IMR-90 (cell line): ENCODE results near the gene USP25. TPM values are rescaled to one million over a fixed set of nuclear protein-coding genes. Genes with fewer than 3 reads are reported as not detected.

ENCODE experiments used
- ATAC-seq: fragments of 200-7000 bp; cut with Tn5 transposase; 2 replicates; pipeline ENCODE4 v1.9.1; 2020; ENCODE audit warnings: low read depth, mild to moderate bottlenecking, moderate library complexity
- BruUV-seq: library from RNA; stranded (reverse); fragments of 400-500 nt; replicated peaks from 2 replicates; lab custom pipeline; 2021; lab: Mats Ljungman, UMichigan
- CTCF ChIA-PET: fragments of 300-600 bp; formaldehyde crosslinking; extraction: SDS; loops from one replicate; lab custom pipeline; 2021; ENCODE audit warnings: antibody characterized with exemption; lab: Yijun Ruan, JAX
- POLR2A ChIA-PET: fragments of 300-600 bp; sonication (Branson Sonifier 250); formaldehyde crosslinking; loops from one replicate; lab custom pipeline; 2022; ENCODE audit warnings: antibody characterized with exemption; ENCODE audit not compliant: unreplicated experiment; lab: Charles Lee
- DNase-seq: peaks from one replicate; pipeline ENCODE4 v3.0.0; 2013
- H2AFZ ChIP-seq: replicated peaks from 2 replicates; pipeline ENCODE3; 2013; ENCODE audit warnings: low read length, mild to moderate bottlenecking; ENCODE audit not compliant: poor library complexity
- H2AK5ac ChIP-seq: 2 replicates; pipeline ENCODE4 v1.6.1; 2013; ENCODE audit warnings: low read depth, low read length, inconsistent platforms
- H2AK9ac ChIP-seq: replicated peaks from 2 replicates; pipeline ENCODE3; 2013; ENCODE audit warnings: mild to moderate bottlenecking, low read depth, low read length, moderate library complexity; ENCODE audit not compliant: poor library complexity
- H2BK120ac ChIP-seq: 2 replicates; pipeline ENCODE4 v1.6.1; 2013; ENCODE audit warnings: low read depth, low read length, inconsistent platforms
- H2BK15ac ChIP-seq: 3 replicates; pipeline ENCODE4 v1.6.1; 2013; ENCODE audit warnings: low read depth, low read length, inconsistent platforms
- H2BK20ac ChIP-seq: 2 replicates; pipeline ENCODE4 v1.6.1; 2013; ENCODE audit warnings: low read depth, mild to moderate bottlenecking, inconsistent platforms, low read length, moderate library complexity
- H2BK5ac ChIP-seq: 2 replicates; pipeline ENCODE4 v1.6.1; 2013; ENCODE audit warnings: mild to moderate bottlenecking, low read depth, low read length, inconsistent platforms; ENCODE audit not compliant: poor library complexity, severe bottlenecking
- H3K14ac ChIP-seq: replicated peaks from 2 replicates; pipeline ENCODE4 v1.6.1; 2013; ENCODE audit warnings: low read depth, low read length, inconsistent platforms
- H3K18ac ChIP-seq: 2 replicates; pipeline ENCODE4 v1.6.1; 2013; ENCODE audit warnings: low read depth, low read length, control low read depth
- H3K23ac ChIP-seq: 2 replicates; pipeline ENCODE4 v1.6.1; 2013; ENCODE audit warnings: low read depth, low read length, inconsistent platforms
- H3K27ac ChIP-seq: 2 replicates; pipeline ENCODE4 v1.5.1; 2013; ENCODE audit warnings: mild to moderate bottlenecking, control low read depth, low read length; ENCODE audit not compliant: insufficient read depth
- H3K27me3 ChIP-seq: 2 replicates; pipeline ENCODE4 v1.6.1; 2013; ENCODE audit warnings: low read length; ENCODE audit not compliant: control insufficient read depth, insufficient read depth
- H3K36me3 ChIP-seq: 2 replicates; pipeline ENCODE4 v1.6.1; 2013; ENCODE audit warnings: low read length, mixed read lengths; ENCODE audit not compliant: control insufficient read depth, insufficient read depth
- H3K4ac ChIP-seq: 2 replicates; pipeline ENCODE4 v1.6.1; 2013; ENCODE audit warnings: low read depth, low read length, inconsistent platforms
- H3K4me1 ChIP-seq: 2 replicates; pipeline ENCODE4 v1.6.1; 2013; ENCODE audit warnings: low read length, mixed read lengths; ENCODE audit not compliant: control insufficient read depth, insufficient read depth
- H3K4me2 ChIP-seq: 2 replicates; pipeline ENCODE4 v1.6.1; 2013; ENCODE audit warnings: low read depth, mild to moderate bottlenecking, control low read depth, low read length, moderate library complexity
- H3K4me3 ChIP-seq: 2 replicates; pipeline ENCODE4 v1.5.1; 2013; ENCODE audit warnings: low read depth, mild to moderate bottlenecking, control low read depth, low read length, moderate library complexity; ENCODE audit not compliant: insufficient read depth
- H3K56ac ChIP-seq: 2 replicates; pipeline ENCODE4 v1.6.1; 2013; ENCODE audit warnings: low read length, inconsistent platforms; ENCODE audit not compliant: insufficient read depth; ENCODE audit errors: extremely low read depth
- H3K79me1 ChIP-seq, 2 experiments: 2 replicates each; pipeline ENCODE4 v1.6.1; 2013; ENCODE audit warnings: low read length in 2 of 2, inconsistent platforms in 1 of 2, low read depth in 1 of 2
- H3K9ac ChIP-seq: 2 replicates; pipeline ENCODE4 v1.6.1; 2013; ENCODE audit warnings: low read depth, low read length, control low read depth
- H3K9me1 ChIP-seq: 2 replicates; pipeline ENCODE4 v1.6.1; 2013; ENCODE audit warnings: low read length, inconsistent platforms; ENCODE audit not compliant: insufficient read depth
- H3K9me3 ChIP-seq: 2 replicates; pipeline ENCODE4 v1.6.1; 2013; ENCODE audit warnings: low read length; ENCODE audit not compliant: control insufficient read depth, insufficient read depth
- H4K20me1 ChIP-seq: 2 replicates; pipeline ENCODE4 v1.6.1; 2013; ENCODE audit warnings: low read length, inconsistent platforms; ENCODE audit not compliant: insufficient read depth
- H4K5ac ChIP-seq: 2 replicates; pipeline ENCODE4 v1.6.1; 2013; ENCODE audit warnings: mild to moderate bottlenecking, low read depth, low read length, control low read depth
- H4K8ac ChIP-seq, 2 experiments: 2 replicates each; pipeline ENCODE4 v1.6.1; 2013; ENCODE audit warnings: low read depth in 2 of 2, low read length in 2 of 2, control low read depth in 1 of 2, inconsistent platforms in 1 of 2
- H4K91ac ChIP-seq: 2 replicates; pipeline ENCODE4 v1.6.1; 2013; ENCODE audit warnings: low read depth, low read length, inconsistent platforms; ENCODE audit not compliant: insufficient read depth
- BHLHE40 ChIP-seq: fragments of 150-350 bp; IDR thresholded peaks from 2 replicates; pipeline ENCODE4 v1.6.1; 2016; ENCODE audit warnings: mild to moderate bottlenecking, low read depth, low read length
- CEBPB ChIP-seq: IDR thresholded peaks from 2 replicates; pipeline ENCODE4 v1.6.1; 2012; ENCODE audit warnings: low read depth, low read length, improper control_type of control experiment
- CTCF ChIP-seq: conservative IDR thresholded peaks from 2 replicates; pipeline ENCODE4 v1.5.1; 2012; ENCODE audit warnings: mild to moderate bottlenecking, low read depth, low read length, improper control_type of control experiment
- FOS ChIP-seq: fragments of 150-350 bp; IDR thresholded peaks from 2 replicates; pipeline ENCODE4 v1.6.1; 2016; ENCODE audit warnings: low read depth, low read length
- MAZ ChIP-seq: IDR thresholded peaks from 2 replicates; pipeline ENCODE4 v1.6.1; 2012; ENCODE audit warnings: low read depth, mild to moderate bottlenecking, low read length, improper control_type of control experiment, moderate library complexity, borderline replicate concordance
- MXI1 ChIP-seq: IDR thresholded peaks from 2 replicates; pipeline ENCODE4 v1.6.1; 2012; ENCODE audit warnings: low read depth, mild to moderate bottlenecking, low read length, moderate library complexity, borderline replicate concordance
- POLR2A ChIP-seq: IDR thresholded peaks from 2 replicates; pipeline ENCODE4 v1.6.1; 2012; ENCODE audit warnings: mild to moderate bottlenecking, low read depth, low read length
- RAD21 ChIP-seq: IDR thresholded peaks from 2 replicates; pipeline ENCODE4 v1.6.1; 2012; ENCODE audit warnings: low read length, improper control_type of control experiment
- RFX5 ChIP-seq: IDR thresholded peaks from 2 replicates; pipeline ENCODE4 v1.8.0; 2012; ENCODE audit warnings: low read depth, mild to moderate bottlenecking, low read length, moderate library complexity
- USF2 ChIP-seq: fragments of 150-350 bp; IDR thresholded peaks from 2 replicates; pipeline ENCODE4 v1.6.1; 2017; ENCODE audit warnings: mild to moderate bottlenecking, antibody characterized with exemption, low read length, low read depth
- WGBS, 2 experiments: methylation state at CpG; one replicate each; pipeline versions ENCODE4 v1.1.5 to v1.1.7; 2013; ENCODE audit warnings: missing lambda C conversion rate in 2 of 2; ENCODE audit not compliant: insufficient read length in 1 of 2; ENCODE audit errors: extremely low coverage in 2 of 2; 5-methylcytosine and 5-hydroxymethylcytosine counted together
- dilution Hi-C: fragments of 300-500 bp; cut with HindIII; formaldehyde crosslinking; loops from one replicate; pipeline ENCODE4 v1.14.3; 2018; ENCODE audit warnings: low sequenced_read_pairs; ENCODE audit not compliant: unreplicated experiment
- in situ Hi-C: fragments of 300-500 bp; cut with MboI; formaldehyde crosslinking; loops from 3 replicates; pipeline ENCODE4 v1.14.3; 2019; ENCODE audit warnings: low sequenced_read_pairs, inconsistent platforms, mixed read lengths
- intact Hi-C: fragments of 100-400 bp; cut with micrococcal nuclease; formaldehyde crosslinking; loops from 2 replicates; pipeline ENCODE4 v1.10.0; 2022
- polyA plus RNA-seq, 3 experiments: library from polyadenylated mRNA; depleted of rRNA; stranded (reverse); fragments of >200 nt; gene quantifications; 2 replicates each; pipeline ENCODE4 v1.2.3, GENCODE V29; 2012; ENCODE audit warnings: low replicate concordance in 1 of 3
- total RNA-seq: library from RNA; depleted of rRNA; stranded (reverse); fragments of >200 nt; gene quantifications from 2 replicates; pipeline ENCODE4 v1.2.3, GENCODE V29; 2012

USP25 gene
- total and polyA plus RNA-seq, 2 of the 4 experiments (the other 2 are of a cell fraction) = 9.3 to 23.3 TPM

- Histone ChIP-seq H2AK9ac (no peak overlapping the region), H3K9ac (no peak overlapping the region), H3K4me2 (no peak overlapping the region), H3K4me1 (peaks cover 11% of the 10 kb centered on the region), H3K4ac (no peak overlapping the region), H3K4me3 (no peak overlapping the region), H3K23ac (no peak overlapping the region), H4K5ac (no peak overlapping the region), H3K27me3 (no peaks in the 10 kb centered on the region), H3K36me3 (no peaks in the 10 kb centered on the region), H4K91ac (no peak overlapping the region), H2AK5ac (no peak overlapping the region), H2AFZ (no peak overlapping the region), H2BK20ac (no peak overlapping the region), H4K20me1 (no peaks in the 10 kb centered on the region; the same call in 1 of the 2 replicates), H3K9me3 (no peaks in the 10 kb centered on the region), H3K56ac (no peak overlapping the region), H2BK5ac (no peak overlapping the region), H3K27ac (no peak overlapping the region), H3K79me1 (peaks cover 10 to 25% of the 10 kb centered on the region in 2 experiments; a peak in 3 of 4 replicates), H3K18ac (no peak overlapping the region), H4K8ac (no peak overlapping the region), H2BK15ac (no peak overlapping the region), H2BK120ac (no peak overlapping the region), H3K14ac (no peak overlapping the region), H3K9me1 (0 out of 2 replicates have a peak, but pooled peaks cover 6% of the 10 kb centered on the region)
- CTCF ChIA-PET = interaction anchor here (0.6 kb wide), 2 partner anchors 62 to 1010 kb away, joined by 3 read pairs; no protein-coding TSS in a partner anchor
- intact Hi-C loops (no loop called here), in situ Hi-C loops (no loop called here), dilution Hi-C loops (no loop called here)
- TF ChIP-seq BHLHE40 (no peak), MAZ (no peak), POLR2A (no peak), MXI1 (no peak), CTCF (no peak), FOS (no peak), USF2 (no peak), RFX5 (no peak), RAD21 (no peak), CEBPB (no peak)
- 100% methylated on average over 3 of the region's 6 CpGs; no CpG with 5 or more reads in 1 of the 2 experiments for WGBS, 2 experiments
- no TSS peak for BruUV-seq
- DNase-seq (no peak), ATAC-seq (no peak)
- POLR2A ChIA-PET = no interaction called here
Observed at GRCh38 chr21:15771311-15771710, 41.5 kb downstream of the USP25 start.
